Ovary (tissue), 3 donors: ENCODE results near the gene RORB.

Experiments used
- CTCF ChIP-seq, 3 donors: fragments of 450-650 bp in 2 of 3; fragments of 200-600 bp in 1 of 3; IDR thresholded peaks; one replicate each; pipeline versions ENCODE4 v1.5.1 to v1.8.0; 2016 to 2022; ENCODE audit warnings: antibody characterized with exemption in 3 of 3, mild to moderate bottlenecking in 1 of 3
- EP300 ChIP-seq: sonication (generic); formaldehyde crosslinking; IDR thresholded peaks from one replicate; pipeline ENCODE4 v1.6.1; 2017; ENCODE audit warnings: antibody characterized with exemption
- POLR2A ChIP-seq: fragments of 450-650 bp; IDR thresholded peaks from one replicate; pipeline ENCODE4 v1.6.1; 2017; ENCODE audit warnings: antibody characterized with exemption, mild to moderate bottlenecking, moderate library complexity
- donor health status: DM: no; HTN: no; CAD: no.

GRCh38 chr9:74503666-74504065, 6.5 kb downstream of the RORB start:
- no peak for TF ChIP-seq POLR2A
- TF ChIP-seq CTCF (IDR thresholded peaks at IDR 0.05) = no peak
- no peak for TF ChIP-seq EP300
